ENCODE results near the gene CYS1. TPM values are rescaled to one million over a fixed set of nuclear protein-coding genes. Genes with fewer than 3 reads are reported as not detected.

CYS1 gene
- total RNA-seq, 4 donors from 2014 or later, result 1.1 to 7.4 (median 2.0) TPM

DNA sequence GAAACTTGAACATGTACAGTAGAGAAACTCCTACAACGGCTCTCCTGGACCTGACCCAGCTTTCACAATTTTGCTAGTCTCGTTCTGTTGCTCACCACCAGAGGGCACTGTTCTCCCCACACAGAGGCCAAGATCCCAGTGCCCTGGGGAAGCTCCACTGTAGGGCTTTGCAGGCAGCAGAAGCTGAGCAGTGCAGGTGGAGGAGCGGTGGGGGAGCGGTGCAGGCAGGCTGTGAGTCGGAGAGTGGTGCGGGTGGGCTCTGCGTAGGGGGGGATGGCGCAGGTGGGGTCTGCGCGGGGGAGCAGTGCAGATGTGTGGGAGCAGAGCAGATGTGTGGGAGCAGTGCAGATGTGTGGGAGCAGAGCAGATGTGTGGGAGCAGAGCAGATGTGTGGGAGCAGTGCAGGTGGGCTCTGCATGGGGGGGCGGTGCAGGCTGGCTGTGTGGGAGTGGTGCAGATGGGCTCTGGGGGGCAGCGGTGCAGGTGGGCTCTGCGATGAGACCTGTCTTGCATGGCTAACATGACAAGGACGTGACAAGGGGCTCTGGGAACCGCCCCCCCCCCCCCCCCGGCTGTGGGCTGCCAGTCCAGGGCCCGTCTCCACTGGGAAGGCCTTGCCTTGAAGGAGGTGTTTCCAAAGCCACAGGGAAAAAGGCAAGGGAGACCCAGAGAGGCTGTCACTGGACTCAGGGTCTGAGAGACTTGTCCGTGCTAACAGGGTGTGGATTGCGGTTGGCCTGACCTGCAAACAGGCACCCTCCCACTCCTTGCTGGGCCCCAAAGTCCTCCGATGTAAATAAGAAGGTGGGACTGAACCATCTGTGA lies 7.3 kb downstream of the CYS1 start:
- TF ChIP-seq, protein P1, sequence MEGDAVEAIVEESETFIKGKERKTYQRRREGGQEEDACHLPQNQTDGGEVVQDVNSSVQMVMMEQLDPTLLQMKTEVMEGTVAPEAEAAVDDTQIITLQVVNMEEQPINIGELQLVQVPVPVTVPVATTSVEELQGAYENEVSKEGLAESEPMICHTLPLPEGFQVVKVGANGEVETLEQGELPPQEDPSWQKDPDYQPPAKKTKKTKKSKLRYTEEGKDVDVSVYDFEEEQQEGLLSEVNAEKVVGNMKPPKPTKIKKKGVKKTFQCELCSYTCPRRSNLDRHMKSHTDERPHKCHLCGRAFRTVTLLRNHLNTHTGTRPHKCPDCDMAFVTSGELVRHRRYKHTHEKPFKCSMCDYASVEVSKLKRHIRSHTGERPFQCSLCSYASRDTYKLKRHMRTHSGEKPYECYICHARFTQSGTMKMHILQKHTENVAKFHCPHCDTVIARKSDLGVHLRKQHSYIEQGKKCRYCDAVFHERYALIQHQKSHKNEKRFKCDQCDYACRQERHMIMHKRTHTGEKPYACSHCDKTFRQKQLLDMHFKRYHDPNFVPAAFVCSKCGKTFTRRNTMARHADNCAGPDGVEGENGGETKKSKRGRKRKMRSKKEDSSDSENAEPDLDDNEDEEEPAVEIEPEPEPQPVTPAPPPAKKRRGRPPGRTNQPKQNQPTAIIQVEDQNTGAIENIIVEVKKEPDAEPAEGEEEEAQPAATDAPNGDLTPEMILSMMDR (IDR thresholded peaks at IDR 0.05), result peak; percentile 84 to 92 (median 87)
- no peak for TF ChIP-seq EP300 (IDR thresholded peaks at IDR 0.05; ENCODE audit: low read depth)
- no peak overlapping the region for H3K27ac ChIP-seq
- H3K27me3 ChIP-seq, result peaks cover 41% of the 10 kb centered on the region
- intact Hi-C loops (cut with DNase I; ENCODE audit: low total_unique reads) (no loop called here), in situ Hi-C loops (cut with MboI; ENCODE audit: low pct_ligation_motif_present in 1 of 4, low pct_unique_long_range_greater_than_20kb in 1 of 4, low sequenced_read_pairs in 3 of 4) (loop anchor here in 1 of 4 donors (25.0 kb wide), 1 partner anchor 261 kb away; no protein-coding TSS in a partner anchor)
- no peaks in the 10 kb centered on the region for H3K9me3 ChIP-seq
- DNase-seq, result peak; percentile 83
- H3K4me1 ChIP-seq, result peaks cover 0 to 7% (median 3%) of the 10 kb centered on the region in 4 donors
- H3K4me3 ChIP-seq, result no peak overlapping the region
- 30 to 39% methylated on average over 4 to 18 of the region's 20 CpGs for WGBS, 2 donors (ENCODE audit: low coverage in 1 of 2)
- no peaks in the 10 kb centered on the region for H3K36me3 ChIP-seq

GRCh38 chr2:10071595-10071994 lies 8.6 kb downstream of the CYS1 start:
- TF ChIP-seq, protein P1 (IDR thresholded peaks at IDR 0.05), result no peak
- TF ChIP-seq POLR2A (IDR thresholded peaks at IDR 0.05) (no peak), POLR2AphosphoS5 (IDR thresholded peaks at IDR 0.05) (no peak), EP300 (IDR thresholded peaks at IDR 0.05; ENCODE audit: low read depth) (no peak)
- DNase-seq, result no peak
- in situ Hi-C loops (cut with MboI; ENCODE audit: low pct_ligation_motif_present in 1 of 4, low pct_unique_long_range_greater_than_20kb in 1 of 4, low sequenced_read_pairs in 3 of 4) (loop anchor here in 1 of 4 donors (25.0 kb wide), 1 partner anchor 259 kb away; no protein-coding TSS in a partner anchor), intact Hi-C loops (cut with DNase I; ENCODE audit: low total_unique reads) (no loop called here)
- Histone ChIP-seq H3K9me3 (no peaks in the 10 kb centered on the region), H3K4me1 (peaks cover 0 to 7% (median 3%) of the 10 kb centered on the region in 4 donors), H3K27ac (no peak overlapping the region), H3K4me3 (no peak overlapping the region), H3K27me3 (peaks cover 28% of the 10 kb centered on the region), H3K36me3 (no peaks in the 10 kb centered on the region)
- WGBS, 2 donors (ENCODE audit: low coverage in 1 of 2), result 79 to 88% methylated on average over 3 to 7 of the region's 7 CpGs

DNA sequence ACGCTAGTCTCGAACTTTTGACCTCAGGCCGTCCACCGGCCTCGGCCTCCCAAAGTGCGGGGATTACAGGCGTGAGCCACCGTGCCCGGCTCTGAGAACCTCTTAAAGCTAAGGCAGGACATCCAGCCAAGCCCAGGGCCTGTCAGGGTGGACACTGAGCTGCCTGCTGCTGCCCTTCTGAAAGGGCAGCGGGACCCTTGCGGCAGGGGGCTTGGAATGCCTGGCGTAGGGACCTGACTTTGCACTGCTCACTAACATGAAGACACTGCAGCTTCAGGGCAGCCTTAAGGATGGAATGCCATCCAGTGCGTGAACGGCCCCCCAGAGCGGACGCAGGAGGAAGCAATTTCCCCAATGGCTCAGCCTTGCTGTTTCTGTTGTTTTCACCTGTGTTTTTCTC lies 9.0 kb downstream of the CYS1 start:
- Histone ChIP-seq H3K4me1 (peaks cover 0 to 7% (median 3%) of the 10 kb centered on the region in 4 donors), H3K36me3 (no peaks in the 10 kb centered on the region), H3K27ac (no peak overlapping the region), H3K4me3 (no peak overlapping the region), H3K9me3 (no peaks in the 10 kb centered on the region), H3K27me3 (peaks cover 24% of the 10 kb centered on the region)
- in situ Hi-C loops (cut with MboI; ENCODE audit: low pct_ligation_motif_present in 1 of 4, low pct_unique_long_range_greater_than_20kb in 1 of 4, low sequenced_read_pairs in 3 of 4) (loop anchor here in 1 of 4 donors (25.0 kb wide), 1 partner anchor 259 kb away; no protein-coding TSS in a partner anchor), intact Hi-C loops (cut with DNase I; ENCODE audit: low total_unique reads) (no loop called here)
- 92% methylated on average over 16 of the region's 16 CpGs; no CpG with 5 or more reads in 1 of the 2 donors for WGBS, 2 donors (ENCODE audit: low coverage in 1 of 2)
- TF ChIP-seq EP300 (IDR thresholded peaks at IDR 0.05; ENCODE audit: low read depth), result no peak
- TF ChIP-seq, protein P1 (IDR thresholded peaks at IDR 0.05), result no peak
- no peak for DNase-seq

GRCh38 chr2:10067881-10068280 lies 12.3 kb downstream of the CYS1 start:
- in situ Hi-C loops (cut with MboI; ENCODE audit: low pct_ligation_motif_present in 1 of 4, low pct_unique_long_range_greater_than_20kb in 1 of 4, low sequenced_read_pairs in 3 of 4), result loop anchor here in 1 of 4 donors (25.0 kb wide), 1 partner anchor 256 kb away; no protein-coding TSS in a partner anchor
- peaks cover 0 to 6% (median 2%) of the 10 kb centered on the region in 4 donors for H3K4me1 ChIP-seq
- H3K27ac ChIP-seq, result no peak overlapping the region
- TF ChIP-seq, protein P1 (IDR thresholded peaks at IDR 0.05), result no peak
- TF ChIP-seq POLR2A (IDR thresholded peaks at IDR 0.05) (no peak), POLR2AphosphoS5 (IDR thresholded peaks at IDR 0.05) (no peak), EP300 (IDR thresholded peaks at IDR 0.05; ENCODE audit: low read depth) (no peak)
- H3K4me3 ChIP-seq, result no peak overlapping the region
- intact Hi-C loops (cut with DNase I; ENCODE audit: low total_unique reads), result no loop called here
- H3K9me3 ChIP-seq, result no peaks in the 10 kb centered on the region
- DNase-seq, result no peak
- WGBS, 2 donors (ENCODE audit: low coverage in 1 of 2), result 85 to 100% methylated on average over 1 of the region's 1 CpG
- H3K27me3 ChIP-seq, result no peaks in the 10 kb centered on the region
- no peaks in the 10 kb centered on the region for H3K36me3 ChIP-seq
